Heart left ventricle (tissue), 16 donors: Measurements from ENCODE around the gene OR7G3. TPM values are rescaled to one million over a fixed set of nuclear protein-coding genes. Genes with fewer than 3 reads are reported as not detected.

ENCODE experiments used
- ATAC-seq, 4 donors: fragments of 200-7000 bp; cut with Tn5 transposase; one replicate each; pipeline ENCODE4 v1.9.1; 2020 to 2022; ENCODE audit warnings: moderate library complexity in 4 of 4, mild to moderate bottlenecking in 3 of 4, moderate number of reproducible peaks in 1 of 4
- DNase-seq, 5 donors: peaks; one replicate each; pipeline ENCODE4 v3.0.0-alpha.2; 2020
- H3K27ac ChIP-seq, 12 donors: fragments of 200-600 bp; sonication (generic) in 4 of 12; one replicate each; pipeline versions ENCODE4 v1.5.0 to v1.8.0; 2016 to 2022; ENCODE audit warnings: mild to moderate bottlenecking in 2 of 12
- H3K27me3 ChIP-seq, 9 donors: fragments of 200-600 bp; sonication (generic) in 2 of 9; one replicate each; pipeline versions ENCODE4 v1.5.1 to v1.8.0; 2016 to 2022; ENCODE audit warnings: mild to moderate bottlenecking in 3 of 9
- H3K36me3 ChIP-seq, 9 donors: fragments of 200-600 bp; sonication (generic) in 2 of 9; one replicate each; pipeline versions ENCODE4 v1.5.0 to v1.8.0; 2018 to 2022; ENCODE audit warnings: mild to moderate bottlenecking in 2 of 9
- H3K4me1 ChIP-seq, 12 donors: fragments of 200-600 bp; sonication (generic) in 4 of 12; one replicate each; pipeline versions ENCODE4 v1.5.0 to v1.8.0; 2016 to 2022; ENCODE audit warnings: mild to moderate bottlenecking in 3 of 12
- H3K4me3 ChIP-seq, 12 donors: fragments of 200-600 bp; sonication (generic) in 4 of 12; one replicate each; pipeline versions ENCODE4 v1.5.0 to v1.8.0; 2017 to 2022; ENCODE audit warnings: mild to moderate bottlenecking in 9 of 12, moderate library complexity in 4 of 12
- H3K9me3 ChIP-seq, 12 donors: fragments of 200-600 bp; sonication (generic) in 4 of 12; one replicate each; pipeline versions ENCODE4 v1.5.0 to v1.8.0; 2016 to 2022; ENCODE audit warnings: mild to moderate bottlenecking in 1 of 12
- POLR2A ChIP-seq, 2 donors: fragments of 450-650 bp; IDR thresholded peaks; one replicate each; pipeline ENCODE4 v1.6.1; 2017; ENCODE audit warnings: antibody characterized with exemption in 2 of 2, mild to moderate bottlenecking in 2 of 2, moderate library complexity in 2 of 2
- WGBS, 4 donors: extraction: QIAGEN DNeasy Blood & Tissue Kit in 2 of 4; methylation state at CpG; one replicate each; pipeline versions ENCODE4 v1.1.5 to v1.1.7; 2013 to 2018; 5-methylcytosine and 5-hydroxymethylcytosine counted together
- intact Hi-C, 10 donors: fragments of 100-400 bp; cut with DNase I; formaldehyde crosslinking; loops; one replicate each; pipeline versions ENCODE4 v1.11.1 to v1.14.2; 2022
- polyA plus RNA-seq, 2 donors: library from polyadenylated mRNA; stranded (reverse); fragments of 200-250 nt; gene quantifications; one replicate each; pipeline ENCODE4 v1.2.3, GENCODE V29; 2013
- total RNA-seq, 9 donors: library from RNA; depleted of rRNA in 2 of 9; stranded (reverse); fragments of >200 nt in 2 of 9; fragmentation: NEBNext Ultra II Directional in 3 of 9; extraction: Animal tissue kit (Norgen Biotek cat#: 25700) in 3 of 9; gene quantifications; one replicate each; pipeline versions ENCODE4 v1.1.0 to v1.2.4, GENCODE V29; 2016 to 2023
- TF ChIP-seq, protein P1 (sequence below), 12 donors: fragments of 200-600 bp; sonication (generic) in 4 of 12; IDR thresholded peaks; one replicate each; pipeline versions ENCODE4 v1.5.0 to v1.8.0; 2018 to 2022; ENCODE audit warnings: antibody characterized with exemption in 12 of 12, mild to moderate bottlenecking in 5 of 12
- donor health status: ischemic (EF 13 %, LVEDD 7.1; RV severe dilation, severe dysfunction).
- donor health status: healthy with polysubstance abuse.
- donor health status: DM: no; HTN: yes; CAD: no.
- donor health status: DM: no; HTN: no; CAD: no.
- donor health status: ischemic (EF 25% LVEDD 6.9; RV normal size, moderate dysfunction).
- donor health status: ischemic (EF 25% LVEDD 5.7; RV mildly dilated, moderate dysfunction).
- donor health status: healthy.
- donor health status: DM: yes; HTN: yes; CAD: no.
- donor health status: ischemic (EF 35%, LVEDD 5.7; RV mildly dilated, moderate dysfunction).
- donor health status: nonischemic (EF 11% LVEDD 7.7; RV severe dilation, severe dysfunction).
- donor health status: DM: yes; HTN: yes; CAD: no.
- donor health status: PGD.
- donor health status: ischemic (EF 29% LVEDD 5.4; RV normal size, mild dysfunction).
- donor health status: nonischemic (EF 23%, LVEDD 6.1; RV moderate dilation, normal function).

OR7G3 gene
- total and polyA plus RNA-seq, 11 donors = not detected

GRCh38 chr19:9086761-9087160 is 40.0 kb downstream of the OR7G3 start, which contains the start of gene OR1M1:
Gene OR1M1, plus strand, starts transcription at chr19:9087061. Its CDS starts 6,184 bp downstream, at chr19:9093245.
- TF ChIP-seq POLR2A (IDR thresholded peaks at IDR 0.05) = no peak
- TF ChIP-seq, protein P1, sequence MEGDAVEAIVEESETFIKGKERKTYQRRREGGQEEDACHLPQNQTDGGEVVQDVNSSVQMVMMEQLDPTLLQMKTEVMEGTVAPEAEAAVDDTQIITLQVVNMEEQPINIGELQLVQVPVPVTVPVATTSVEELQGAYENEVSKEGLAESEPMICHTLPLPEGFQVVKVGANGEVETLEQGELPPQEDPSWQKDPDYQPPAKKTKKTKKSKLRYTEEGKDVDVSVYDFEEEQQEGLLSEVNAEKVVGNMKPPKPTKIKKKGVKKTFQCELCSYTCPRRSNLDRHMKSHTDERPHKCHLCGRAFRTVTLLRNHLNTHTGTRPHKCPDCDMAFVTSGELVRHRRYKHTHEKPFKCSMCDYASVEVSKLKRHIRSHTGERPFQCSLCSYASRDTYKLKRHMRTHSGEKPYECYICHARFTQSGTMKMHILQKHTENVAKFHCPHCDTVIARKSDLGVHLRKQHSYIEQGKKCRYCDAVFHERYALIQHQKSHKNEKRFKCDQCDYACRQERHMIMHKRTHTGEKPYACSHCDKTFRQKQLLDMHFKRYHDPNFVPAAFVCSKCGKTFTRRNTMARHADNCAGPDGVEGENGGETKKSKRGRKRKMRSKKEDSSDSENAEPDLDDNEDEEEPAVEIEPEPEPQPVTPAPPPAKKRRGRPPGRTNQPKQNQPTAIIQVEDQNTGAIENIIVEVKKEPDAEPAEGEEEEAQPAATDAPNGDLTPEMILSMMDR (IDR thresholded peaks at IDR 0.05) = no peak
- ATAC-seq (no peak), DNase-seq (no peak)
- Histone ChIP-seq H3K36me3 (no peaks in the 10 kb centered on the region), H3K27ac (no peak within 1 kb of the TSS), H3K27me3 (peaks cover 0 to 25% (median 0%) of the 10 kb centered on the region in 9 donors), H3K4me1 (no peaks in the 10 kb centered on the region), H3K9me3 (no peaks in the 10 kb centered on the region), H3K4me3 (no peak within 1 kb of the TSS)
- intact Hi-C loops = no loop called here
- WGBS, 4 donors = 37 to 56% (median 38%) methylated on average over 2 of the region's 2 CpGs

DNA sequence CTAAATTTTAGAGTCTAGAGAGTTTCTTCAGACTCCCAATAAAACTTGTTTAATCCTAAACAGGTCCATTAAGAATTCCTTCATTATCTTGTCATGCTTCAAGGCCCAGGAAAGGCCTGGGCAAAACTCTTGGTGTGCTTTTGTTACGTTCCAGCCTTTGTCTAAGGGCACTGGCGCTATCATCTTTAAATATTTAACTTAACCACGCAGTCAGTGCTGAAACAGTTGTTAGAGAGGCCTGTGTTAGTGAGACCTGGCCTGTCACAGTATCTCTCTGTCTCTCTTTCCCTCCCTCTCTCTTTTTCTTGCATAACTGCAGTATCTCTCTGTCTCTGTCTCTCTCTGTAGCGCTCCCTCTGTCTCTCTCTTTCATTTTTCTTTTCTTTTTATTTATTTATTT is 48.1 kb downstream of the OR7G3 start:
- Histone ChIP-seq H3K27me3 (peaks cover 0 to 8% (median 0%) of the 10 kb centered on the region in 9 donors), H3K27ac (peak overlapping the region in 1 of 12 donors; percentile 58), H3K36me3 (no peaks in the 10 kb centered on the region), H3K9me3 (no peaks in the 10 kb centered on the region), H3K4me1 (peaks cover 0 to 9% (median 7%) of the 10 kb centered on the region in 12 donors), H3K4me3 (no peak overlapping the region)
- ATAC-seq (no peak), DNase-seq (no peak)
- TF ChIP-seq, protein P1 (IDR thresholded peaks at IDR 0.05) = no peak
- no peak for TF ChIP-seq POLR2A (IDR thresholded peaks at IDR 0.05)
- WGBS, 4 donors = 86 to 93% (median 88%) methylated on average over 4 of the region's 4 CpGs
- intact Hi-C loops = loop anchor here in 5 of 10 donors (2.0 to 10.0 kb wide), 2 partner anchors 424 to 814 kb away; no protein-coding TSS in a partner anchor

DNA sequence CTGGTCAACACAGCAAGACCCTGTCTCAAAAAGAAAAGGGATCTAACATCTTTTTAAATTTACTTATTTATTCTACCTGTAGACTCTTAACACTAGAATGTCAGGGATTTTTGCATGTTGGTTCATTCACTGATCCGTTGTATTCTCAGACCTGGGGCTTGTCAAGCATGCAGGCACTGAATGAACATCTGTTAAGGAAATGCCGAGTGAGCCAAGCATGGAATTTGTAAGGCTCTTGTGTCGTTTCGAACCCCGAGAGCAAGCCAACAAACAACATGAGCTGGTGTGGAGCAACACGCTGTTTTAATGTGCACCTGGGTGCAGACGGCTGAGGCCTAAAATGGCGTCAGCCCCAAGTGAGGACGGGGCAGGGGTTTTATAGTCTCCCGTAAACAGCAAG is 49.8 kb downstream of the OR7G3 start:
- Histone ChIP-seq H3K4me1 (peaks cover 0 to 9% (median 7%) of the 10 kb centered on the region in 12 donors), H3K27me3 (no peaks in the 10 kb centered on the region), H3K27ac (peak overlapping the region in 1 of 12 donors; percentile 6), H3K4me3 (no peak overlapping the region), H3K9me3 (no peaks in the 10 kb centered on the region), H3K36me3 (no peaks in the 10 kb centered on the region)
- ATAC-seq (no peak), DNase-seq (no peak)
- intact Hi-C loops = loop anchor here in 1 of 10 donors (10.0 kb wide), 1 partner anchor 812 kb away; no protein-coding TSS in a partner anchor
- no peak for TF ChIP-seq POLR2A (IDR thresholded peaks at IDR 0.05)
- TF ChIP-seq, protein P1 (IDR thresholded peaks at IDR 0.05) = no peak
- WGBS, 4 donors = 68 to 75% (median 72%) methylated on average over 10 of the region's 10 CpGs

Other genes with a start within 250 kb of the OR7G3 start
- gene MUC16, start 116.5 kb downstream of the OR7G3 start, total RNA-seq = 10 to 100 TPM in 1 of 9 donors, under 1 TPM in 3, not detected in 5; under 0.01 to 16.2 (median 0.05) TPM
- gene MUC16, start 116.5 kb downstream of the OR7G3 start, polyA plus RNA-seq = not detected
- gene OR1M1, start 39.9 kb downstream of the OR7G3 start, total RNA-seq = not detected
- not detected for gene OR1M1, start 39.9 kb downstream of the OR7G3 start, polyA plus RNA-seq
- not detected for gene OR7G2, start 19.5 kb downstream of the OR7G3 start, total RNA-seq
- gene OR7G2, start 19.5 kb downstream of the OR7G3 start, polyA plus RNA-seq = not detected
- not detected for gene OR7G1, start 11.2 kb downstream of the OR7G3 start, total RNA-seq
- gene OR7G1, start 11.2 kb downstream of the OR7G3 start, polyA plus RNA-seq = not detected
- gene ZNF317, start 13.4 kb upstream of the OR7G3 start, total RNA-seq = 10 to 100 TPM in 7 of 9 donors, 1 to 10 TPM in 2; 8.4 to 21.6 (median 13.5) TPM
- 10 to 100 TPM; 10.7 to 16.8 TPM for gene ZNF317, start 13.4 kb upstream of the OR7G3 start, polyA plus RNA-seq
- not detected for gene OR7D2, start 52.0 kb upstream of the OR7G3 start, total RNA-seq
- not detected for gene OR7D2, start 52.0 kb upstream of the OR7G3 start, polyA plus RNA-seq
- not detected for gene OR7D4, start 92.6 kb upstream of the OR7G3 start, total RNA-seq
- not detected for gene OR7D4, start 92.6 kb upstream of the OR7G3 start, polyA plus RNA-seq
- gene OR7E24, start 124.0 kb upstream of the OR7G3 start, total RNA-seq = not detected
- gene OR7E24, start 124.0 kb upstream of the OR7G3 start, polyA plus RNA-seq = not detected
- gene ZNF699, start 182.9 kb upstream of the OR7G3 start, total RNA-seq = 1 to 10 TPM; 2.7 to 6.3 (median 4.1) TPM
- 1 to 10 TPM in 1 of 2 donors, under 1 TPM in 1; 0.91 to 3.0 TPM for gene ZNF699, start 182.9 kb upstream of the OR7G3 start, polyA plus RNA-seq
- 10 to 100 TPM; 12.3 to 19.1 (median 15.1) TPM for gene ZNF559, start 197.2 kb upstream of the OR7G3 start, total RNA-seq
- 10 to 100 TPM; 16.4 to 23.4 TPM for gene ZNF559, start 197.2 kb upstream of the OR7G3 start, polyA plus RNA-seq
- 1 to 10 TPM; 1.0 to 4.6 (median 1.8) TPM for gene ZNF177, start 236.1 kb upstream of the OR7G3 start, total RNA-seq
- gene ZNF177, start 236.1 kb upstream of the OR7G3 start, polyA plus RNA-seq = 1 to 10 TPM; 1.8 to 2.2 TPM